HEK293 (cell line): ENCODE data around the gene PIK3R1.

Experiments
- CTCF ChIA-PET: fragments of 350-600 bp; formaldehyde crosslinking; extraction: SDS; loops from one replicate; lab custom pipeline; 2021; ENCODE audit warnings: antibody characterized with exemption; lab: Yijun Ruan, JAX
- POLR2A ChIA-PET: fragments of 300-600 bp; formaldehyde crosslinking; extraction: SDS; loops from one replicate; lab custom pipeline; 2020; ENCODE audit warnings: antibody characterized with exemption, inconsistent platforms; lab: Yijun Ruan, JAX
- H3K27ac ChIP-seq: fragments of 200-500 bp; sonication (Bioruptor generic); 2 replicates; pipeline ENCODE4 v1.5.1; 2014; ENCODE audit warnings: low read depth, low read length, control low read depth, inconsistent platforms; ENCODE audit errors: extremely low read depth
- H3K36me3 ChIP-seq, 2 experiments: fragments of 200-500 bp in 1 of 2; sonication (Bioruptor generic) in 1 of 2; 1 replicate in 1 of 2; 2 replicates in 1 of 2; pipeline ENCODE4 v1.5.1; 2014 to 2017; ENCODE audit warnings: inconsistent platforms in 2 of 2, low read length in 2 of 2; ENCODE audit not compliant: control insufficient read depth in 2 of 2, insufficient read depth in 1 of 2
- H3K4me1 ChIP-seq: fragments of 200-500 bp; sonication (Bioruptor generic); 2 replicates; pipeline ENCODE4 v1.5.1; 2014; ENCODE audit warnings: mild to moderate bottlenecking, low read length, inconsistent platforms; ENCODE audit not compliant: control insufficient read depth, insufficient read depth
- H3K4me3 ChIP-seq: 2 replicates; pipeline ENCODE4 v1.5.1; 2011; ENCODE audit warnings: low read depth, mild to moderate bottlenecking, control low read depth, low read length, moderate library complexity
- H3K9me3 ChIP-seq: fragments of 200-500 bp; sonication (Bioruptor generic); 2 replicates; pipeline ENCODE4 v1.5.1; 2014; ENCODE audit warnings: low read depth, low read length, inconsistent platforms; ENCODE audit not compliant: control insufficient read depth, insufficient read depth
- BCL11A ChIP-seq: fragments of 450-650 bp; formaldehyde crosslinking; IDR thresholded peaks from 2 replicates; pipeline ENCODE4 v1.5.1; 2016; ENCODE audit warnings: low read depth, missing biosample characterization, missing genetic modification characterization
- GLI4 ChIP-seq: fragments of 450-650 bp; formaldehyde crosslinking; IDR thresholded peaks from 2 replicates; pipeline ENCODE4 v1.5.1; 2016; ENCODE audit warnings: missing biosample characterization, missing genetic modification characterization
- KLF7 ChIP-seq: fragments of 450-650 bp; formaldehyde crosslinking; IDR thresholded peaks from 2 replicates; pipeline ENCODE4 v1.5.1; 2016; ENCODE audit warnings: missing biosample characterization, missing genetic modification characterization, borderline replicate concordance
- SCRT2 ChIP-seq: fragments of 450-650 bp; formaldehyde crosslinking; IDR thresholded peaks from 2 replicates; pipeline ENCODE4 v1.5.1; 2016; ENCODE audit warnings: missing biosample characterization, missing genetic modification characterization
- ZBTB20 ChIP-seq: fragments of 450-650 bp; formaldehyde crosslinking; IDR thresholded peaks from 2 replicates; pipeline ENCODE4 v1.5.1; 2016; ENCODE audit warnings: missing biosample characterization, missing genetic modification characterization
- ZBTB21 ChIP-seq: fragments of 450-650 bp; formaldehyde crosslinking; IDR thresholded peaks from 2 replicates; pipeline ENCODE4 v1.5.1; 2017; ENCODE audit warnings: missing biosample characterization, missing genetic modification characterization
- ZFP3 ChIP-seq: fragments of 450-650 bp; formaldehyde crosslinking; IDR thresholded peaks from 2 replicates; pipeline ENCODE4 v1.5.1; 2016; ENCODE audit warnings: low read depth, missing biosample characterization, missing genetic modification characterization
- ZFP41 ChIP-seq: fragments of 450-650 bp; formaldehyde crosslinking; IDR thresholded peaks from 2 replicates; pipeline ENCODE4 v1.5.1; 2016; ENCODE audit warnings: missing biosample characterization, missing genetic modification characterization, borderline replicate concordance
- ZNF114 ChIP-seq: fragments of 450-650 bp; formaldehyde crosslinking; IDR thresholded peaks from 2 replicates; pipeline ENCODE4 v1.5.0; 2017; ENCODE audit warnings: missing biosample characterization, missing genetic modification characterization
- ZNF133 ChIP-seq: fragments of 450-650 bp; formaldehyde crosslinking; IDR thresholded peaks from 2 replicates; pipeline ENCODE4 v1.5.1; 2016; ENCODE audit warnings: missing biosample characterization, missing genetic modification characterization
- ZNF138 ChIP-seq: fragments of 450-650 bp; formaldehyde crosslinking; IDR thresholded peaks from 2 replicates; pipeline ENCODE4 v1.5.1; 2016; ENCODE audit warnings: missing biosample characterization, missing genetic modification characterization, borderline replicate concordance
- ZNF157 ChIP-seq: fragments of 450-650 bp; formaldehyde crosslinking; IDR thresholded peaks from 2 replicates; pipeline ENCODE4 v1.5.1; 2016; ENCODE audit warnings: missing biosample characterization, missing genetic modification characterization
- ZNF335 ChIP-seq: fragments of 450-650 bp; formaldehyde crosslinking; conservative IDR thresholded peaks from 2 replicates; pipeline ENCODE4 v1.5.1; 2016; ENCODE audit warnings: missing biosample characterization, missing genetic modification characterization
- ZNF571 ChIP-seq: fragments of 450-650 bp; formaldehyde crosslinking; IDR thresholded peaks from 2 replicates; pipeline ENCODE4 v1.5.0; 2017; ENCODE audit warnings: missing biosample characterization, missing genetic modification characterization
- ZNF76 ChIP-seq: fragments of 450-650 bp; formaldehyde crosslinking; IDR thresholded peaks from 2 replicates; pipeline ENCODE4; 2016; ENCODE audit warnings: low read depth, missing biosample characterization, missing genetic modification characterization, borderline replicate concordance
- ZNF791 ChIP-seq: fragments of 450-650 bp; formaldehyde crosslinking; IDR thresholded peaks from 2 replicates; pipeline ENCODE4 v1.5.1; 2016; ENCODE audit warnings: missing biosample characterization, missing genetic modification characterization

PIK3R1 gene

DNA sequence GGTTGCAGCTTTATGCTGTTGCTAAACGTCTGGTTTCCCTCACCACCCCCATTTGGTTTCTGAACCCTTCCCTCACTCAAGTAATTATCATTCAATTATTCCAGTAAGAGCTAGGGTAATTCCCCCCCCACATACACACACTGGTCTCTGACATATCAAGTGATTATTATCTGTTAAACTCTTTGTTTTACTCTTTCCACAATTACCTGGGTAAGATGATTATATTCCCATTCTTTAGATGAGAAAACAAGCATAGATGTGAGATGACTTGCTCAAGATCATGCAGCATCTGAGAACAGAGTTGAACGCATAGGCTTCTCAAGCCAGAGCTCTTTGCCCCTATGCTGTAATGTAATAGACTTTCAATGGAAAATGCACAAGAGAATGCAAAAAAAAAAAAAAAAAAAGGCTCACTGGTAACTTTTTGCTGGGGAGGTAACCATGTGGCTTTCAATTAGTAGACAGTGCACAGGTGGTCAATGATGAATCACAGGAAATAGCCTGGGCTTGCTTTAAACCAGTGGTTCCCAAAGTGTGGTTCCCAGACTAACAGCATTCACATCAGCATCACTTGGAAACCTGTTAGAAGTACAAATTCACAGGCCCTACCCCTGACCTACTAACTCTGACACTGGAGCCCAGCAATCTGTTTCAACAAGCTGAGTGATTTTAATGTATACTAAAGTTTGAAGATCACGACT lies 87.6 kb downstream of the PIK3R1 start:
- H3K4me3 ChIP-seq = no peak overlapping the region
- no peaks in the 10 kb centered on the region for H3K9me3 ChIP-seq
- peaks cover 0 to 17% of the 10 kb centered on the region in 2 experiments; a peak in 1 of 3 replicates for H3K36me3 ChIP-seq
- TF ChIP-seq ZNF114 (no peak), ZBTB21 (no peak), SCRT2 (peak; percentile 38; the same call in 1 of the 2 replicates)
- TF ChIP-seq, all 188 proteins: peak for 1
- ChIA-PET CTCF (interaction anchor here (0.6 to 1.5 kb wide), 3 partner anchors 17 to 720 kb away, joined by 3 to 4 read pairs (median 3); no protein-coding TSS in a partner anchor), POLR2A (no interaction called here)
- no peaks in the 10 kb centered on the region for H3K4me1 ChIP-seq
- H3K27ac ChIP-seq = no peak overlapping the region

GRCh38 chr5:68303754-68304420 lies 88.3 kb downstream of the PIK3R1 start:
- Histone ChIP-seq H3K4me1 (no peaks in the 10 kb centered on the region), H3K36me3 (peaks cover 0 to 13% of the 10 kb centered on the region in 2 experiments; a peak in 1 of 3 replicates), H3K9me3 (no peaks in the 10 kb centered on the region), H3K4me3 (no peak overlapping the region), H3K27ac (no peak overlapping the region)
- CTCF ChIA-PET = interaction anchor here (0.6 to 1.5 kb wide), 2 partner anchors 17 to 349 kb away, joined by 3 to 4 read pairs; no protein-coding TSS in a partner anchor
- TF ChIP-seq ZNF335 (tag by site-specific recombination) (no peak), ZBTB20 (tag by site-specific recombination) (peak; percentile 14; the same call in 1 of the 2 replicates)
- POLR2A ChIA-PET = no interaction called here

GRCh38 chr5:68304421-68305052 lies 89.0 kb downstream of the PIK3R1 start:
- ChIA-PET CTCF (interaction anchor here (1.0 to 1.4 kb wide), 2 partner anchors 19 to 165 kb away, joined by 3 read pairs; no protein-coding TSS in a partner anchor), POLR2A (no interaction called here)
- no peak for TF ChIP-seq ZNF157 (tag by site-specific recombination)
- TF ChIP-seq ZNF76 (tag by site-specific recombination) = no peak
- no peak for TF ChIP-seq ZNF138 (tag by site-specific recombination)
- no peak for TF ChIP-seq ZFP3
- no peak overlapping the region for H3K27ac ChIP-seq
- H3K36me3 ChIP-seq = peaks cover 0 to 7% of the 10 kb centered on the region in 2 experiments; a peak in 1 of 3 replicates
- H3K9me3 ChIP-seq = no peaks in the 10 kb centered on the region
- no peak overlapping the region for H3K4me3 ChIP-seq
- H3K4me1 ChIP-seq = no peaks in the 10 kb centered on the region

GRCh38 chr5:68305223-68305870 lies 89.8 kb downstream of the PIK3R1 start:
- no peak for TF ChIP-seq GLI4
- no peak for TF ChIP-seq ZNF791 (tag by site-specific recombination)
- TF ChIP-seq ZNF571 = no peak
- TF ChIP-seq ZFP41 = no peak
- no peak for TF ChIP-seq ZNF138 (tag by site-specific recombination)
- TF ChIP-seq ZNF76 (tag by site-specific recombination) = no peak
- no peak for TF ChIP-seq ZNF133 (tag by site-specific recombination)
- TF ChIP-seq KLF7 (tag by site-specific recombination) = no peak
- no peak for TF ChIP-seq BCL11A (tag by site-specific recombination)
- TF ChIP-seq ZNF335 (tag by site-specific recombination) = no peak
- Histone ChIP-seq H3K4me1 (no peaks in the 10 kb centered on the region), H3K4me3 (no peak overlapping the region), H3K36me3 (peaks cover 0 to 2% of the 10 kb centered on the region in 2 experiments; a peak in 1 of 3 replicates), H3K9me3 (no peaks in the 10 kb centered on the region), H3K27ac (no peak overlapping the region)
- POLR2A ChIA-PET = no interaction called here
- CTCF ChIA-PET = interaction anchor here (1.0 to 1.4 kb wide), 2 partner anchors 20 to 165 kb away, joined by 3 read pairs; no protein-coding TSS in a partner anchor
